Neutrophil (primary cell): Measurements from ENCODE around the gene VAMP5.

Experiments used
- H3K27ac ChIP-seq: fragments of 200-600 bp; sonication (generic); 2 replicates; pipeline ENCODE4 v1.5.1; 2016; ENCODE audit warnings: mild to moderate bottlenecking, moderate library complexity
- H3K27me3 ChIP-seq: fragments of 200-600 bp; sonication (generic); 2 replicates; pipeline ENCODE4 v1.6.0; 2016; ENCODE audit warnings: mild to moderate bottlenecking
- H3K36me3 ChIP-seq: fragments of 200-600 bp; sonication (generic); 2 replicates; pipeline ENCODE4 v1.5.1; 2017
- H3K4me1 ChIP-seq, 2 experiments: fragments of 200-600 bp in 1 of 2; sonication (generic) in 1 of 2; 1 replicate in 1 of 2; 2 replicates in 1 of 2; pipeline versions ENCODE4 v1.5.1 to v1.6.1; 2013 to 2016; ENCODE audit warnings: low read depth in 1 of 2, low read length in 1 of 2, mild to moderate bottlenecking in 1 of 2, moderate library complexity in 1 of 2; ENCODE audit not compliant: control insufficient read depth in 1 of 2, insufficient read depth in 1 of 2
- H3K4me3 ChIP-seq, 2 experiments: fragments of 200-600 bp in 1 of 2; sonication (generic) in 1 of 2; 1 replicate in 1 of 2; 2 replicates in 1 of 2; pipeline ENCODE4 v1.5.1; 2013 to 2016; ENCODE audit warnings: low read depth in 1 of 2, low read length in 1 of 2, mild to moderate bottlenecking in 1 of 2, moderate library complexity in 1 of 2
- H3K9me3 ChIP-seq: fragments of 200-600 bp; sonication (generic); 2 replicates; pipeline ENCODE4 v1.5.1; 2016
- CTCF ChIP-seq: fragments of 200-600 bp; sonication (generic); IDR thresholded peaks from 2 replicates; pipeline ENCODE4 v1.5.1; 2016; ENCODE audit warnings: antibody characterized with exemption

Gene VAMP5

GRCh38 chr2:85549826-85550225 is 34.4 kb upstream of the VAMP5 start:
- peaks cover 52% of the 10 kb centered on the region for H3K36me3 ChIP-seq
- peak overlapping the region; percentile 79 for H3K27ac ChIP-seq

GRCh38 chr2:85550486-85550885 is 33.7 kb upstream of the VAMP5 start:
- Histone ChIP-seq H3K27ac (peak overlapping the region; percentile 79), H3K4me1 (peaks cover 30% of the 10 kb centered on the region in 2 experiments), H3K9me3 (no peaks in the 10 kb centered on the region), H3K27me3 (no peaks in the 10 kb centered on the region), H3K4me3 (peak overlapping the region; percentile 28 to 42), H3K36me3 (peaks cover 51% of the 10 kb centered on the region)
- TF ChIP-seq CTCF, result no peak

More at GRCh38 chr2:85549826-85550225, 34.4 kb upstream of the VAMP5 start:
- Histone ChIP-seq H3K4me1 (peaks cover 30% of the 10 kb centered on the region in 2 experiments), H3K27me3 (no peaks in the 10 kb centered on the region), H3K9me3 (no peaks in the 10 kb centered on the region), H3K4me3 (peak overlapping the region; percentile 28 to 42)
- TF ChIP-seq CTCF, result no peak

GRCh38 chr2:85551698-85552678 is 32.2 kb upstream of the VAMP5 start:
- peaks cover 30% of the 10 kb centered on the region in 2 experiments for H3K4me1 ChIP-seq
- H3K9me3 ChIP-seq, result no peaks in the 10 kb centered on the region
- TF ChIP-seq CTCF, result peak; percentile 95
- H3K4me3 ChIP-seq, result no peak overlapping the region
- H3K27me3 ChIP-seq, result no peaks in the 10 kb centered on the region
- H3K27ac ChIP-seq, result peak overlapping the region; percentile 79
- peaks cover 36% of the 10 kb centered on the region for H3K36me3 ChIP-seq

DNA sequence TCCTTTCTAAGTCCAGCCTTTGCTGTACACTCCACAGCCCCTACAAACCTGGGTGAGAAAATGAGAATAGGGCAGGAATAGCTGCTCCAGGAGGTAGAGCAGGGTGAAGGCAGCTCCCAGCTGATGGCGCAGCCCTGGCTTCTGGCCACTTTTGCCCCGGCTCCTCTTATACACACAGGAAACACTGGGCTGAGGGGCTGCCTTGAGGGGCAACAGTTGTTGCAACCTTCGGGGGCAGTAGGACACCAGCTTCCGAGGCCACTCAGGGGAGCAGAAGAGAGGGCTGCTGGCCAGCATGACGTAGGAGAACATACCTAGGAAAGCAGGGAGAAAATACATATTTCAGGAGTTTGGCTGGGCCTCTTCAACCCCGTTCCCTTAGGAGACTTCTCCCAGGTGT is 31.0 kb upstream of the VAMP5 start:
- Histone ChIP-seq H3K36me3 (peaks cover 32% of the 10 kb centered on the region), H3K4me3 (no peak overlapping the region), H3K27me3 (no peaks in the 10 kb centered on the region), H3K4me1 (peaks cover 30% of the 10 kb centered on the region in 2 experiments), H3K27ac (no peak overlapping the region), H3K9me3 (no peaks in the 10 kb centered on the region)
- TF ChIP-seq CTCF, result no peak

DNA sequence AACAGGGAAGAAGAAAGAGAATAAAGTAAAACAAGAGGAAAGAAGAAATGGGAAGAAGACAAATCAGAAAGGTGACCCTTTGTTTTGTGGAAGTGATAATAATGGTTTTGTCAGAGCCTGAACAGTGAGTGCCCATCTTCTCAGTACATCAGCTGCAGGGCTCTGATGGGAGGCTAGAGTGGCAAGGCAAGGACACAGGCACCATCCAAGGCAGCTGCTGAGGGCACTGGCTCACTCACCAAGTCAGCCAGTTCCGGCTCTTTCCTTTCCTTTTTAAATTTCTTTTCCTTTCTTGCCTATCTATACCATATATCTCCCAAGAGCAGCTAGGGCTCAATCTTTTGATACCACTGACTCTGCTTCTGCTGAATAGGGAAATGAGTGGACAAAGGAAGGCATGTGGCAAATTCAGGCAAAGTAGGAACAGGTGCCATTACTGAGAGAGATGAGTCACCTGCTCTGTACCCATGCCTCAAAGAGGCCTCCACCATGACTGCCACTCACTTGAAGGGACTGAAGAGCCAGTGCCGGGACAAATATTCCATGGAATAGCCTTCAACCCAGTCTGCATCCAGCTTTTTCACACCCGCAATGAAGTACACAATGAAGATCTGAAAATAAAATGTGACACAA is 29.1 kb upstream of the VAMP5 start:
- H3K9me3 ChIP-seq, result no peaks in the 10 kb centered on the region
- no peaks in the 10 kb centered on the region for H3K27me3 ChIP-seq
- H3K4me1 ChIP-seq, result peaks cover 22 to 26% of the 10 kb centered on the region in 2 experiments
- H3K4me3 ChIP-seq, result no peak overlapping the region
- peaks cover 32% of the 10 kb centered on the region for H3K36me3 ChIP-seq
- no peak overlapping the region for H3K27ac ChIP-seq
- no peak for TF ChIP-seq CTCF
